ENCODE measurements around the gene SOST.

DNA sequence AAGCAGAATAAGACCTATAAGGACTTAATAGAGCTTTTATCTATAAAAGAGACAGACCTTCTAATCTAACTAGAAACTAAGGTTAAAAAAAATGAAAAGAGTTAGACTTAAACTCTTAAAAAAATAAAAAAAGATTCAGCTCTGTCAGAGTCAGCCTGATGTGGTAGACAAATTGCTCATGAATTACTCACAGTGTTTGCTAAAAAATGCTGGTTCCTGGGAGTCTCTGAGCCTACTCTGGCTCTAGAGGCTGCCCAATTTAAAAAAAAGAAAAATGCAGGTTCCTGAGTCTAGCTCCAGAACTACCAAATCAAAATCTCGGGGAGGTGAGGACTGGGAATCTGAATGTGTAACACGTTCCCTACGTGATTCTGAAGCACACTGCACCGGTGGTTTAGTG, 18.1 kb downstream of the SOST start:
- TF ChIP-seq, protein P1, sequence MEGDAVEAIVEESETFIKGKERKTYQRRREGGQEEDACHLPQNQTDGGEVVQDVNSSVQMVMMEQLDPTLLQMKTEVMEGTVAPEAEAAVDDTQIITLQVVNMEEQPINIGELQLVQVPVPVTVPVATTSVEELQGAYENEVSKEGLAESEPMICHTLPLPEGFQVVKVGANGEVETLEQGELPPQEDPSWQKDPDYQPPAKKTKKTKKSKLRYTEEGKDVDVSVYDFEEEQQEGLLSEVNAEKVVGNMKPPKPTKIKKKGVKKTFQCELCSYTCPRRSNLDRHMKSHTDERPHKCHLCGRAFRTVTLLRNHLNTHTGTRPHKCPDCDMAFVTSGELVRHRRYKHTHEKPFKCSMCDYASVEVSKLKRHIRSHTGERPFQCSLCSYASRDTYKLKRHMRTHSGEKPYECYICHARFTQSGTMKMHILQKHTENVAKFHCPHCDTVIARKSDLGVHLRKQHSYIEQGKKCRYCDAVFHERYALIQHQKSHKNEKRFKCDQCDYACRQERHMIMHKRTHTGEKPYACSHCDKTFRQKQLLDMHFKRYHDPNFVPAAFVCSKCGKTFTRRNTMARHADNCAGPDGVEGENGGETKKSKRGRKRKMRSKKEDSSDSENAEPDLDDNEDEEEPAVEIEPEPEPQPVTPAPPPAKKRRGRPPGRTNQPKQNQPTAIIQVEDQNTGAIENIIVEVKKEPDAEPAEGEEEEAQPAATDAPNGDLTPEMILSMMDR (IDR thresholded peaks at IDR 0.05; ENCODE audit: poor library complexity, severe bottlenecking): no peak
- TF ChIP-seq EP300 (conservative IDR thresholded peaks at IDR 0.05; ENCODE audit: poor library complexity, severe bottlenecking) (no peak), RAD21 (conservative IDR thresholded peaks at IDR 0.05) (no peak), SMC3 (conservative IDR thresholded peaks at IDR 0.05; ENCODE audit: poor library complexity) (no peak), POLR2AphosphoS5 (IDR thresholded peaks at IDR 0.05) (no peak), TAF1 (IDR thresholded peaks at IDR 0.05; ENCODE audit: low read depth) (no peak), EZH2 (IDR thresholded peaks at IDR 0.05; ENCODE audit: borderline replicate concordance, insufficient read depth, low read length, poor library complexity, severe bottlenecking) (no peak), MXI1 (conservative IDR thresholded peaks at IDR 0.05; ENCODE audit: poor library complexity, severe bottlenecking) (no peak)

Data from neural cell (in vitro differentiated cells).